H1 (cell line): ENCODE measurements around the gene GET3.

ENCODE experiments used
- BRCA1 ChIP-seq: IDR thresholded peaks from 2 replicates; pipeline ENCODE4 v1.6.1; 2012; ENCODE audit warnings: low read depth, low read length, improper control_type of control experiment
- CREB1 ChIP-seq: IDR thresholded peaks from 2 replicates; pipeline ENCODE4 v1.6.1; 2012; ENCODE audit warnings: inconsistent platforms
- EP300 ChIP-seq, 2 experiments: IDR thresholded peaks; 1 replicate in 1 of 2; 2 replicates in 1 of 2; pipeline ENCODE4 v1.6.1; 2011 to 2012; ENCODE audit warnings: low read depth in 2 of 2, low read length in 2 of 2, mild to moderate bottlenecking in 2 of 2, borderline replicate concordance in 1 of 2, inconsistent platforms in 1 of 2, moderate library complexity in 1 of 2
- JUND ChIP-seq: IDR thresholded peaks from 2 replicates; pipeline ENCODE4 v1.6.1; 2011; ENCODE audit warnings: mild to moderate bottlenecking, improper control_type of control experiment, low read length
- MAX ChIP-seq: IDR thresholded peaks from 2 replicates; pipeline ENCODE4 v1.6.1; 2012; ENCODE audit warnings: inconsistent platforms
- POLR2A ChIP-seq, 2 experiments: IDR thresholded peaks; 1 replicate in 1 of 2; 2 replicates in 1 of 2; pipeline ENCODE4 v1.6.1; 2011; ENCODE audit warnings: low read depth in 2 of 2, low read length in 2 of 2, mild to moderate bottlenecking in 2 of 2; ENCODE audit errors: control extremely low read depth in 1 of 2
- POLR2AphosphoS5 ChIP-seq: IDR thresholded peaks from 2 replicates; pipeline ENCODE4 v1.6.1; 2011; ENCODE audit warnings: low read depth, low read length
- RFX5 ChIP-seq: IDR thresholded peaks from 2 replicates; pipeline ENCODE4 v1.6.1; 2011; ENCODE audit warnings: low read depth, low read length, improper control_type of control experiment, borderline replicate concordance
- SP1 ChIP-seq: IDR thresholded peaks from 2 replicates; pipeline ENCODE4 v1.6.1; 2011; ENCODE audit warnings: low read depth, low read length
- SP2 ChIP-seq: IDR thresholded peaks from 2 replicates; pipeline ENCODE4 v1.6.1; 2012; ENCODE audit warnings: mild to moderate bottlenecking, low read length, inconsistent platforms
- TF ChIP-seq, protein P1 (sequence below), 3 experiments: IDR thresholded peaks; 1 replicate in 2 of 3; 2 replicates in 1 of 3; pipeline versions ENCODE4 v1.5.1 to v1.6.1; 2011; ENCODE audit warnings: low read length in 3 of 3, mild to moderate bottlenecking in 3 of 3, inconsistent platforms in 2 of 3, low read depth in 1 of 3, moderate library complexity in 1 of 3; ENCODE audit not compliant: insufficient read depth in 1 of 3; ENCODE audit errors: control extremely low read depth in 1 of 3
- TF ChIP-seq, protein P2 (sequence below): IDR thresholded peaks from 2 replicates; pipeline ENCODE4 v1.6.1; 2011; ENCODE audit warnings: low read depth, mild to moderate bottlenecking, low read length; ENCODE audit not compliant: insufficient read depth

GRCh38 chr19:12789098-12789903 is 52.0 kb downstream of the GET3 start:
- TF ChIP-seq SP1 (no peak), JUND (no peak), RFX5 (no peak), EP300 (IDR thresholded peaks at IDR 0.05; ENCODE audit: borderline replicate concordance in 1 of 2, low read depth in 2 of 2, low read length in 2 of 2) (no peak), SP2 (no peak), MAX (no peak), BRCA1 (no peak), POLR2AphosphoS5 (no peak), POLR2A (IDR thresholded peaks at IDR 0.05; ENCODE audit: control extremely low read depth in 1 of 2, low read depth in 2 of 2, low read length in 2 of 2) (no peak), CREB1 (no peak)
- TF ChIP-seq, protein P1, sequence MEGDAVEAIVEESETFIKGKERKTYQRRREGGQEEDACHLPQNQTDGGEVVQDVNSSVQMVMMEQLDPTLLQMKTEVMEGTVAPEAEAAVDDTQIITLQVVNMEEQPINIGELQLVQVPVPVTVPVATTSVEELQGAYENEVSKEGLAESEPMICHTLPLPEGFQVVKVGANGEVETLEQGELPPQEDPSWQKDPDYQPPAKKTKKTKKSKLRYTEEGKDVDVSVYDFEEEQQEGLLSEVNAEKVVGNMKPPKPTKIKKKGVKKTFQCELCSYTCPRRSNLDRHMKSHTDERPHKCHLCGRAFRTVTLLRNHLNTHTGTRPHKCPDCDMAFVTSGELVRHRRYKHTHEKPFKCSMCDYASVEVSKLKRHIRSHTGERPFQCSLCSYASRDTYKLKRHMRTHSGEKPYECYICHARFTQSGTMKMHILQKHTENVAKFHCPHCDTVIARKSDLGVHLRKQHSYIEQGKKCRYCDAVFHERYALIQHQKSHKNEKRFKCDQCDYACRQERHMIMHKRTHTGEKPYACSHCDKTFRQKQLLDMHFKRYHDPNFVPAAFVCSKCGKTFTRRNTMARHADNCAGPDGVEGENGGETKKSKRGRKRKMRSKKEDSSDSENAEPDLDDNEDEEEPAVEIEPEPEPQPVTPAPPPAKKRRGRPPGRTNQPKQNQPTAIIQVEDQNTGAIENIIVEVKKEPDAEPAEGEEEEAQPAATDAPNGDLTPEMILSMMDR (IDR thresholded peaks at IDR 0.05; ENCODE audit: control extremely low read depth in 1 of 3, insufficient read depth in 1 of 3, low read depth in 1 of 3, low read length in 3 of 3) = no peak
- TF ChIP-seq, protein P2, sequence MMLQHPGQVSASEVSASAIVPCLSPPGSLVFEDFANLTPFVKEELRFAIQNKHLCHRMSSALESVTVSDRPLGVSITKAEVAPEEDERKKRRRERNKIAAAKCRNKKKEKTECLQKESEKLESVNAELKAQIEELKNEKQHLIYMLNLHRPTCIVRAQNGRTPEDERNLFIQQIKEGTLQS = no peak
